SU-DHL-6 (cell line): ENCODE results near the gene PLIN3.

Experiments used
- CTCF ChIP-seq: fragments of 200-600 bp; sonication (generic); IDR thresholded peaks from one replicate; pipeline ENCODE4 v1.5.1; 2017; ENCODE audit warnings: antibody characterized with exemption, mild to moderate bottlenecking, low read length, moderate library complexity; ENCODE audit not compliant: insufficient read depth, poor library complexity, severe bottlenecking
- EZH2phosphoT487 ChIP-seq: fragments of 200-600 bp; sonication (generic), shearing (Covaris generic); conservative IDR thresholded peaks from 2 replicates; pipeline ENCODE4 v1.6.1; 2018; ENCODE audit warnings: mild to moderate bottlenecking, antibody characterized with exemption, low read length, moderate library complexity, mixed read lengths

DNA sequence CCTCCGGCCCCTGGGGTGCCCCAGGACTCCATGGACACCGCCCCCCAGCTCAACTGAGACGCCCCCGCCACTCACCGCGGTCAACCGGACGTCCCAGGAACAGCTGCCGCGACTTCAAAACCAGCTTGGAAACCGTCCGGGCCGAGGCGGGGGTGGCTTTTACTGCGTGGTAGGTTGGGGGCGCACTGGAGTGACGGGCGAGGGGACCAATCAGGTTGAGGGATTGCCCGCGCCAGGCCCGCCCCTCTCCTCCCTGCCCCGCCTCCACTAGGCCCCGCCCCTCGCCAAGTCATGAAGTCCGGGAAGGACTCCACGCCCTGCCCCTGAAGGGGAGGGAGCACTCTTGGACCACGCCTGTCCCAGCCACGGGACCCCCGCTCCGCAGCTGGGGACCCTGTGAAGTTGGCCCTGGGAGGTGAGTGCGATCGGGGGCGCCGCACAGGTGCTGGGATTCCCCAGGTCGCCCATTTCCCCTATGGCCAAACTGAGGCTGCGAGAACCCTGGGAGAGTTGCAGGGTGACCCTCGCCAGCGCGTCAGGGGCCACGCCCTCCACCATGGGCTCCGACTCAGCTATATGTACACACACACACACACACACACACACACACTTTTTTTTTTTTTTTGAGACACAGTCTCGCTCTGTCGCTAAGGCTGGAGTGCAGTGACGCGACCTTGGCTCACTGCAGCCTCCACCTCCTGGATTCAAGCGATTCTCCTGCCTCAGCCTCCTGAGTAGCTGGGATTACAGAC lies at the start of gene PLIN3:
- no peak for TF ChIP-seq EZH2phosphoT487
- no peak for TF ChIP-seq CTCF
